ENCODE results near the gene ZC3HAV1L.

- TF ChIP-seq, protein P1, sequence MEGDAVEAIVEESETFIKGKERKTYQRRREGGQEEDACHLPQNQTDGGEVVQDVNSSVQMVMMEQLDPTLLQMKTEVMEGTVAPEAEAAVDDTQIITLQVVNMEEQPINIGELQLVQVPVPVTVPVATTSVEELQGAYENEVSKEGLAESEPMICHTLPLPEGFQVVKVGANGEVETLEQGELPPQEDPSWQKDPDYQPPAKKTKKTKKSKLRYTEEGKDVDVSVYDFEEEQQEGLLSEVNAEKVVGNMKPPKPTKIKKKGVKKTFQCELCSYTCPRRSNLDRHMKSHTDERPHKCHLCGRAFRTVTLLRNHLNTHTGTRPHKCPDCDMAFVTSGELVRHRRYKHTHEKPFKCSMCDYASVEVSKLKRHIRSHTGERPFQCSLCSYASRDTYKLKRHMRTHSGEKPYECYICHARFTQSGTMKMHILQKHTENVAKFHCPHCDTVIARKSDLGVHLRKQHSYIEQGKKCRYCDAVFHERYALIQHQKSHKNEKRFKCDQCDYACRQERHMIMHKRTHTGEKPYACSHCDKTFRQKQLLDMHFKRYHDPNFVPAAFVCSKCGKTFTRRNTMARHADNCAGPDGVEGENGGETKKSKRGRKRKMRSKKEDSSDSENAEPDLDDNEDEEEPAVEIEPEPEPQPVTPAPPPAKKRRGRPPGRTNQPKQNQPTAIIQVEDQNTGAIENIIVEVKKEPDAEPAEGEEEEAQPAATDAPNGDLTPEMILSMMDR (IDR thresholded peaks at IDR 0.05), result no peak
- no peak for TF ChIP-seq POLR2A (IDR thresholded peaks at IDR 0.05)
Observed at GRCh38 chr7:139079861-139080260, 44.0 kb upstream of the ZC3HAV1L start.

Data from body of pancreas (tissue), 4 donors.